HepG2 (cell line): ENCODE data around the gene PSAP. TPM values are rescaled to one million over a fixed set of nuclear protein-coding genes. Genes with fewer than 3 reads are reported as not detected.

ENCODE experiments used
- ATAC-seq: fragments of 200-7000 bp; cut with Tn5 transposase; 3 replicates; pipeline ENCODE4 v1.9.1; 2020; ENCODE audit warnings: mild to moderate bottlenecking, moderate library complexity
- BruUV-seq: library from RNA; stranded (reverse); fragments of 400-500 nt; replicated peaks from 2 replicates; lab custom pipeline; 2021; lab: Mats Ljungman, UMichigan
- CTCF ChIA-PET: fragments of 300-600 bp; formaldehyde crosslinking; extraction: SDS; loops from one replicate; lab custom pipeline; 2021; ENCODE audit warnings: low total read pairs, inconsistent platforms, low intra/inter-chr PET ratio; lab: Yijun Ruan, JAX
- POLR2A ChIA-PET: fragments of 350-600 bp; sonication (Branson Sonifier 250); formaldehyde crosslinking; loops from one replicate; lab custom pipeline; 2020; ENCODE audit warnings: antibody characterized with exemption, inconsistent platforms; lab: Yijun Ruan, JAX
- DNase-seq: peaks from one replicate; pipeline ENCODE4 v3.0.0-alpha.2; 2015; ENCODE audit warnings: low spot score
- FAIRE-seq: peaks from 3 replicates; lab custom pipeline; 2011; peaks lifted over from hg19 to GRCh38; lab: Jason Lieb, UNC
- H2AFZ ChIP-seq: one replicate; pipeline ENCODE4 v1.6.1; 2011; ENCODE audit warnings: low read length, inconsistent platforms
- H3K27ac ChIP-seq: fragments of 300-600 bp; 3 replicates; pipeline ENCODE4 v1.8.0; 2011; ENCODE audit warnings: mixed run types, mild to moderate bottlenecking, mixed read lengths, low read length, inconsistent platforms; ENCODE audit not compliant: insufficient read depth; ENCODE audit errors: extremely low read length
- H3K27me3 ChIP-seq, 2 experiments: fragments of 200-600 bp in 1 of 2; 2 replicates in 1 of 2; 3 replicates in 1 of 2; pipeline versions ENCODE4 v1.6.0 to v1.8.0; 2011; ENCODE audit warnings: low read length in 2 of 2, mild to moderate bottlenecking in 2 of 2, moderate library complexity in 2 of 2, inconsistent platforms in 1 of 2; ENCODE audit not compliant: insufficient read depth in 2 of 2, control insufficient read depth in 1 of 2
- H3K36me3 ChIP-seq, 2 experiments: fragments of 200-600 bp in 1 of 2; replicated peaks in 1 of 2; 2 replicates in 1 of 2; 3 replicates in 1 of 2; pipeline versions ENCODE4 v1.5.1 to v1.8.0; 2011; ENCODE audit warnings: low read length in 2 of 2, inconsistent platforms in 1 of 2; ENCODE audit not compliant: insufficient read depth in 2 of 2, control insufficient read depth in 1 of 2
- H3K4me1 ChIP-seq: 2 replicates; pipeline ENCODE4 v1.5.1; 2012; ENCODE audit warnings: low read length, inconsistent platforms; ENCODE audit not compliant: insufficient read depth
- H3K4me2 ChIP-seq: 2 replicates; pipeline ENCODE4 v1.6.0; 2011; ENCODE audit warnings: low read depth, low read length, inconsistent platforms
- H3K4me3 ChIP-seq, 3 experiments: fragments of 200-600 bp in 1 of 3; sonication (generic), shearing (Covaris generic) in 1 of 3; replicated peaks in 1 of 3; 2 replicates each; pipeline ENCODE4 v1.5.1; 2011 to 2016; ENCODE audit warnings: low read length in 3 of 3, inconsistent platforms in 2 of 3, low read depth in 2 of 3, mild to moderate bottlenecking in 2 of 3, control low read depth in 1 of 3, mixed read lengths in 1 of 3; ENCODE audit not compliant: insufficient read depth in 1 of 3
- H3K79me2 ChIP-seq: one replicate; pipeline ENCODE4 v1.6.1; 2011; ENCODE audit warnings: low read length, inconsistent platforms; ENCODE audit not compliant: insufficient read depth
- H3K9ac ChIP-seq: 2 replicates; pipeline ENCODE4 v1.6.0; 2011; ENCODE audit warnings: mild to moderate bottlenecking, low read depth, low read length, inconsistent platforms; ENCODE audit not compliant: insufficient read depth
- H3K9me3 ChIP-seq: 2 replicates; pipeline ENCODE4 v1.5.1; 2012; ENCODE audit warnings: mild to moderate bottlenecking, low read length
- H4K20me1 ChIP-seq: 2 replicates; pipeline ENCODE4 v1.6.0; 2011; ENCODE audit warnings: inconsistent platforms, mild to moderate bottlenecking, low read length, moderate library complexity; ENCODE audit not compliant: insufficient read depth
- AKAP8 ChIP-seq: sonication (generic); formaldehyde crosslinking; IDR thresholded peaks from 2 replicates; pipeline ENCODE4 v1.5.1; 2020; ENCODE audit warnings: mild to moderate bottlenecking, missing genetic modification reagents
- ATF2 ChIP-seq: sonication (generic); formaldehyde crosslinking; IDR thresholded peaks from 2 replicates; pipeline ENCODE4 v1.4.0; 2020; ENCODE audit warnings: missing genetic modification reagents
- BRD4 ChIP-seq: sonication (generic); formaldehyde crosslinking; IDR thresholded peaks from 2 replicates; pipeline ENCODE4 v1.4.0; 2020; ENCODE audit warnings: missing genetic modification reagents
- DNMT3B ChIP-seq: conservative IDR thresholded peaks from 2 replicates; pipeline ENCODE4 v1.6.1; 2016; ENCODE audit warnings: missing biosample characterization, control low read depth
- NR2F2 ChIP-seq: IDR thresholded peaks from 2 replicates; pipeline ENCODE4 v1.6.1; 2012; ENCODE audit warnings: low read depth, inconsistent platforms, borderline replicate concordance
- RNF2 ChIP-seq: fragments of 450-650 bp; conservative IDR thresholded peaks from 2 replicates; pipeline ENCODE4 v1.6.1; 2016; ENCODE audit warnings: low read depth
- SIX4 ChIP-seq: sonication (generic); formaldehyde crosslinking; IDR thresholded peaks from 2 replicates; pipeline ENCODE4 v1.4.0; 2020; ENCODE audit warnings: missing genetic modification reagents
- ZBTB10 ChIP-seq: sonication (generic); formaldehyde crosslinking; IDR thresholded peaks from 2 replicates; pipeline ENCODE4 v1.4.0; 2020; ENCODE audit warnings: missing genetic modification reagents, borderline replicate concordance
- ZGPAT ChIP-seq: IDR thresholded peaks from 2 replicates; pipeline ENCODE4 v1.6.1; 2016; ENCODE audit warnings: mild to moderate bottlenecking
- ZNF138 ChIP-seq: sonication (generic); formaldehyde crosslinking; IDR thresholded peaks from 2 replicates; pipeline ENCODE4 v1.5.0; 2020; ENCODE audit warnings: mild to moderate bottlenecking, low read depth, missing genetic modification reagents
- ZNF556 ChIP-seq: sonication (generic); formaldehyde crosslinking; IDR thresholded peaks from 2 replicates; pipeline ENCODE4 v1.4.0; 2020; ENCODE audit warnings: mild to moderate bottlenecking, missing genetic modification reagents, borderline replicate concordance
- ZNF629 ChIP-seq: sonication (generic); formaldehyde crosslinking; conservative IDR thresholded peaks from 2 replicates; pipeline ENCODE4 v1.5.0; 2020; ENCODE audit warnings: missing genetic modification reagents
- ZNF652 ChIP-seq: IDR thresholded peaks from 2 replicates; pipeline ENCODE4 v1.6.1; 2016; ENCODE audit warnings: low read depth, borderline replicate concordance
- WGBS: methylation state at CpG from one replicate; pipeline ENCODE4 v1.1.6; 2017; ENCODE audit warnings: low lambda C conversion rate; 5-methylcytosine and 5-hydroxymethylcytosine counted together
- in situ Hi-C: cut with HindIII; loops from 2 replicates; pipeline ENCODE4 v1.10.0; 2017; ENCODE audit warnings: low pct_unique_long_range_greater_than_20kb; ENCODE audit not compliant: extremely low pct_ligation_motif_present
- intact Hi-C: fragments of 100-400 bp; cut with micrococcal nuclease; formaldehyde crosslinking; loops from one replicate; pipeline ENCODE4 v1.10.0; 2022; ENCODE audit not compliant: unreplicated experiment
- polyA plus RNA-seq, 8 experiments: library from polyadenylated mRNA; depleted of rRNA in 3 of 8; stranded (reverse) in 7 of 8; unstranded in 1 of 8; fragments of >200 nt; fragmentation: Illumina TruSeq in 4 of 8; extraction: Trizol in 4 of 8; gene quantifications; 2 replicates each; pipeline versions ENCODE4 v1.2.1 to v1.2.3, GENCODE V29; 2011 to 2016; ENCODE audit warnings: low read depth in 4 of 8, missing spikeins in 1 of 8, mixed read lengths in 1 of 8; ENCODE audit not compliant: insufficient read depth in 1 of 8
- total RNA-seq, 5 experiments: library from RNA; depleted of rRNA; stranded (reverse); fragments of >200 nt; fragmentation: Illumina TruSeq; extraction: Trizol; gene quantifications; 2 replicates each; pipeline ENCODE4 v1.2.3, GENCODE V29; 2016; ENCODE audit warnings: low read depth in 1 of 5

The PSAP gene
- total and polyA plus RNA-seq, 2 of the 13 experiments (the other 11 are each of a cell fraction or from before 2014, with no cell fraction given): 323 to 643 TPM

GRCh38 chr10:71783917-71784678 lies 67.0 kb downstream of the PSAP start:
- Histone ChIP-seq H3K27ac (no peak overlapping the region), H3K9ac (no peak overlapping the region), H3K79me2 (no peaks in the 10 kb centered on the region), H4K20me1 (no peaks in the 10 kb centered on the region), H3K4me1 (no peaks in the 10 kb centered on the region), H3K36me3 (no peaks in the 10 kb centered on the region), H3K9me3 (no peaks in the 10 kb centered on the region), H2AFZ (no peak overlapping the region), H3K4me3 (no peak overlapping the region), H3K4me2 (no peak overlapping the region), H3K27me3 (peaks cover 2 to 68% of the 10 kb centered on the region in 2 experiments; a peak in 3 of 5 replicates)
- in situ Hi-C loops: no loop called here
- POLR2A ChIA-PET: no interaction called here
- DNase-seq (no peak), FAIRE-seq (no peak), ATAC-seq (no peak)
- intact Hi-C loops: no loop called here
- BruUV-seq: no TSS peak
- CTCF ChIA-PET: no interaction called here
- no peak for TF ChIP-seq ZNF652 (CRISPR knock-in tag)
- no peak for TF ChIP-seq ZGPAT (CRISPR knock-in tag)
- TF ChIP-seq NR2F2: no peak
- no peak for TF ChIP-seq DNMT3B (CRISPR knock-in tag)
- 8% methylated on average over 8 of the region's 17 CpGs for WGBS

- FAIRE-seq (no peak), DNase-seq (no peak), ATAC-seq (no peak)
- Histone ChIP-seq H3K4me1 (no peaks in the 10 kb centered on the region), H4K20me1 (no peaks in the 10 kb centered on the region), H3K9me3 (no peaks in the 10 kb centered on the region), H3K27me3 (peaks cover 2 to 69% of the 10 kb centered on the region in 2 experiments; a peak in 3 of 5 replicates), H3K4me2 (no peak overlapping the region), H2AFZ (no peak overlapping the region), H3K36me3 (no peaks in the 10 kb centered on the region), H3K27ac (no peak overlapping the region), H3K9ac (no peak overlapping the region), H3K4me3 (no peak overlapping the region), H3K79me2 (no peaks in the 10 kb centered on the region)
- POLR2A ChIA-PET: no interaction called here
- BruUV-seq: no TSS peak
- intact Hi-C loops (no loop called here), in situ Hi-C loops (no loop called here)
- 14% methylated on average over 7 of the region's 7 CpGs for WGBS
- CTCF ChIA-PET: no interaction called here
- TF ChIP-seq SIX4 (CRISPR knock-in tag) (no peak), ATF2 (CRISPR knock-in tag) (no peak), BRD4 (CRISPR knock-in tag) (no peak), ZNF556 (CRISPR knock-in tag) (no peak), AKAP8 (CRISPR knock-in tag) (no peak), RNF2 (no peak), ZNF138 (CRISPR knock-in tag) (no peak), ZBTB10 (CRISPR knock-in tag) (no peak), ZNF629 (CRISPR knock-in tag) (no peak)
Observed at GRCh38 chr10:71782917-71783490, 68.0 kb downstream of the PSAP start.
